GM19455 (cell line): Measurements from ENCODE around the gene CFD.
"Not testable (repeated sequence)": the region's sequence is repeated elsewhere in the genome, so short reads cannot be mapped to it uniquely, and the experiment has no call there.

Experiments
- ATAC-seq: cut with Tn5 transposase; IDR thresholded peaks from one replicate; pipeline ENCODE4 v1.9.1; 2021; ENCODE audit not compliant: unreplicated experiment

The CFD gene

DNA sequence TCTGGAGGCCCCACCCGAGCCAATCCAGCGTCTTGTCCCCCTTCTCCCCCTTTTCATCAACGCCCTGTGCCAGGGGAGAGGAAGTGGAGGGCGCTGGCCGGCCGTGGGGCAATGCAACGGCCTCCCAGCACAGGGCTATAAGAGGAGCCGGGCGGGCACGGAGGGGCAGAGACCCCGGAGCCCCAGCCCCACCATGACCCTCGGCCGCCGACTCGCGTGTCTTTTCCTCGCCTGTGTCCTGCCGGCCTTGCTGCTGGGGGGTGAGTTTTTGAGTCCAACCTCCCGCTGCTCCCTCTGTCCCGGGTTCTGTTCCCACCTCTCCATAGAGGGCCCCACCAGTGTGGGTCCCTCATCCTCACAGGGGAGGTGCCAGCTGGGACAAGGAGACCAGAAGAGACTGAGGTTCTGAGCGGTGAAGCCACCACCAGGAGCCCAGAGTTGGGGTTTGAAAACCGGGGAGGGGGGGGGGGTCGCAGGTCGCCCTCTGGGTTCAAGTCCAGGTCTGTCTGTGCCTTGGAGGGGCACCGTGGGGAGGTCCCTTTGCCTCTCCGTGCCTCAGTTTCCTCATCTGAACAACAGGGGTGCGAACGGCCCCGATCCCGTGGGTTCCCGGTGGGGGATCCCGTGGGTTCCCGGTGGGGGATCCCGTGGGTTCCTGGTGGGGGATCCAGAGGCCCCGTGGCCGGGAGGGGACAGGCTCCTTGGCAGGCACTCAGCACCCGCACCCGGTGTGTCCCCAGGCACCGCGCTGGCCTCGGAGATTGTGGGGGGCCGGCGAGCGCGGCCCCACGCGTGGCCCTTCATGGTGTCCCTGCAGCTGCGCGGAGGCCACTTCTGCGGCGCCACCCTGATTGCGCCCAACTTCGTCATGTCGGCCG, 7.1 kb upstream of the CFD start, which contains the start of gene ELANE:
Gene ELANE (plus strand): TSS at position 168 of the 878 bp plus-strand sequence. CDS start 26 bp downstream, at position 194.
- ATAC-seq = no peak

DNA sequence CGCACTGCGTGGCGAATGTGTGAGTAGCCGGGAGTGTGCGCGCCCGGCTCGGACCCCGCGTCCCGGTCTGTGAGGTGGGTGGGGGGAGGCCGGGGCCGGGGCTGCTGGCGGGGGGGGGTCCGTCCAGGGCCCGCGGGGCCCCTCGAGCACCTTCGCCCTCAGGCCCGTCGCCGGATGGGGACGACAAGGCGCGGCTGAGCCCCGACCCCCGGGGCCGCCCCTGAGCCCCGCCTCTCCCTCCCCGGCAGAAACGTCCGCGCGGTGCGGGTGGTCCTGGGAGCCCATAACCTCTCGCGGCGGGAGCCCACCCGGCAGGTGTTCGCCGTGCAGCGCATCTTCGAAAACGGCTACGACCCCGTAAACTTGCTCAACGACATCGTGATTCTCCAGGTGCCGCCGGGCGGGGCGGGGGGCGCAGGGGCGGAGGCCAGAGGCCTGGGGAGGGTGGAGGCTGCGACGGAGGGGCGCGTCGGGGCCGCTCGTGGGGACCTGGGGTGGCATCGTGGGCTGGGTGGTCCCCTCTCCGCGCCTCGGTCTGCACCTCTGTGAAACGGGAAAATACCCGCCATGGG, 6.4 kb upstream of the CFD start:
- no peak for ATAC-seq

DNA sequence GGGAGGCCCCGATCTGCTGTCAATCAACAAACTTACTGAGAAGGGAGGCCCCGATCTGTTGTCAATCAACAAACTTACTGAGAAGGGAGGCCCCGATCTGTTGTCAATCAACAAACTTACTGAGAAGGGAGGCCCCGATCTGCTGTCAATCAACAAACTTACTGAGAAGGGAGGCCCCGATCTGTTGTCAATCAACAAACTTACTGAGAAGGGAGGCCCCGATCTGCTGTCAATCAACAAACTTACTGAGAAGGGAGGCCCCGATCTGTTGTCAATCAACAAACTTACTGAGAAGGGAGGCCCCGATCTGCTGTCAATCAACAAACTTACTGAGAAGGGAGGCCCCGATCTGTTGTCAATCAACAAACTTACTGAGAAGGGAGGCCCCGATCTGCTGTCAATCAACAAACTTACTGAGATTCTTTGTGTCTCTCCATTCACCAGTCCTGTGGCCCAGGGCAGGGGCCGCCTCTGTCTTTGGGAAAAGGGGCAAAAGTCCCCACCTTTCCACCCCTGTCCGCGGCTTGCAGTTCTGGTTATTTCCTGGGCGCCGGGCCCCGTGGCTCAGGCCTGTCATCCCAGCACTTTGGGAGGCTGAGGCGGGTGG, 5.7 kb upstream of the CFD start:
- ATAC-seq = not testable (repeated sequence)

DNA sequence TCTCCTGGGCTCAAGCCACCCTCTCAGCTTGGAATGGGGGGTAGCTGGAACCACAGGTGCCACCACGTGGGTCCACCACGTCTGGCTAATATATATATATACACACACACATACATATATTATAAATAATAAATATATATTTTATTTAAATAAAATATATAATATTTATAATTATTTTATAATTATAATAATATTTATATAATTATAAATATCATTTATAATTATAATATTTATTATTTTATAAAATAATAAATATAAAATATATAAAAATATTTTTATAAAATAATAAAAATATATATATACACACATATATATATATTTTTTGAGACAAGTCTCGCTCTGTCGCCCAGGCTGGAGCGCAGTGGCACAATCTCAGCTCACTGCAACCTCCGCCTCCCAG, 4.9 kb upstream of the CFD start:
- ATAC-seq = no peak

DNA sequence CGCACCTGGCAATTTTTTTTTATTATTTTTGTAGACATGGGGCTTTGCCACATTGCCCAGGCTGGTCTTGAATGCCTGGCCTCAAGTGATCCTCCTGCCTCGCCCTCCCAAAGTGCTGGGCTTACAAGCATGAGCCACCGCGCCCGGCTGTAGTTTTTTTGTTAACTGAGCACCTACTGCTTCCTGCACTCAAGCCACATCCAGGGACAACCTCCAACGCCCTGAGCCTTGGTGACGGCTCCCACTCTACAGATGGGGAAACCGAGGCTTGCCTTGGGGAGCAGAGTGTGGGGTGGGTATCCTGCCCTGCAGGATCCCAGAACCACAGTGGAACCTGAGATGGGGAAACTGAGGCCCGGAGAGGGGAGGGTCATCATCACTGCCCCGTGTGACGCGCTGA, 4.3 kb upstream of the CFD start:
- no peak for ATAC-seq

DNA sequence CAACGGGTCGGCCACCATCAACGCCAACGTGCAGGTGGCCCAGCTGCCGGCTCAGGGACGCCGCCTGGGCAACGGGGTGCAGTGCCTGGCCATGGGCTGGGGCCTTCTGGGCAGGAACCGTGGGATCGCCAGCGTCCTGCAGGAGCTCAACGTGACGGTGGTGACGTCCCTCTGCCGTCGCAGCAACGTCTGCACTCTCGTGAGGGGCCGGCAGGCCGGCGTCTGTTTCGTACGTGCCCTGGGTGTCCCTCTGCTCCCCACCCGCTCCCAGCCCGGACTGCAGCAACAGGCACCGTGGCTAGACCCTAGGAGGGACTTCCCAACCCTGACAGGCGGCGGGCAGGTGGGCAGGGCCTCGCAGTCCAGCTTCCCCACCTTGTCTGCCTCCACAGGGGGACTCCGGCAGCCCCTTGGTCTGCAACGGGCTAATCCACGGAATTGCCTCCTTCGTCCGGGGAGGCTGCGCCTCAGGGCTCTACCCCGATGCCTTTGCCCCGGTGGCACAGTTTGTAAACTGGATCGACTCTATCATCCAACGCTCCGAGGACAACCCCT, 3.8 kb upstream of the CFD start:
- ATAC-seq = no peak

DNA sequence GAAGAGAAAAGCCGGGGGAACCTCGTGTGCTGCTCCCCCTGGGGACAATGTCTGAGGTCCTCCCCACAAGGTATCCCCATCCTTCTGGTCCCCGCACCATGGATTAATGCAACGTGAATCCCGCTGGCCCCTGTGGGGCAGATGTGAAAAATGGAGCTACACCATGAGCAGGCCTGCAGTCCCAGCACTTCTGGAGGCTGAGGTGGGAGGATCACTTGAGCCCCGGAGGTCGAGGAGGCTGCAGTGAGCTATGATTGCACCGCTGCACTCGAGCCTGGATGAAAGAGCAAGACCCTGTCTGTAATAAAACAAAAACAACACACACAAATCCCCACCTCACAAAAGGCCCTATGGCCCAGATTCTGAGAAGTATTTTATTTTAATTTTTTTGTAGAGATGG, 1.2 kb upstream of the CFD start:
- no peak for ATAC-seq

DNA sequence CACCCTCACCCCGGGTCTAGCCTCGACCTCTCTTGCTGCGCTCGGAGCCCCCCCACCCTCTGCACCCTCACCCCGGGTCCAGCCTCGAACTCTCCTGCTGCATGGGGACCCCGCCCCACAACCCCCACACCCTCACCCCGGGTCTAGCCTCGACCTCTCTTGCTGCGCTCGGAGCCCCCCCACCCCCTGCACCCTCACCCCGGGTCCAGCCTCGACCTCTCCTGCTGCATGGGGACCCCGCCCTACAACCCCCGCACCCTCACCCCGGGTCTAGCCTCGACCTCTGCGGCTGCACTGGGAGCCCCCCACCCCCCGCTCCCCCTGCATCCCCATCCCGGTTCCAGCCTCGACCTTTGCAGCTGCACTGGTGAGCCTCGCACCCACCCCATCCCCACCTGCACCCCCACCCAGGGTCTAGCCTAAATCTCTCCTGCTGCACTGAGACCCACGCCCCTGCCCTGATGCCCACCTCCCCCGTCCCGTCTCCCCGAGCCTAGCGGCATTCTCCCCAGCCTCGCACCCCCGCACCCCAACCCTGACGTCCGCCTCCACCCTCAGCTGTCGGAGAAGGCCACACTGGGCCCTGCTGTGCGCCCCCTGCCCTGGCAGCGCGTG, 1.8 kb downstream of the CFD start:
- ATAC-seq = no peak

DNA sequence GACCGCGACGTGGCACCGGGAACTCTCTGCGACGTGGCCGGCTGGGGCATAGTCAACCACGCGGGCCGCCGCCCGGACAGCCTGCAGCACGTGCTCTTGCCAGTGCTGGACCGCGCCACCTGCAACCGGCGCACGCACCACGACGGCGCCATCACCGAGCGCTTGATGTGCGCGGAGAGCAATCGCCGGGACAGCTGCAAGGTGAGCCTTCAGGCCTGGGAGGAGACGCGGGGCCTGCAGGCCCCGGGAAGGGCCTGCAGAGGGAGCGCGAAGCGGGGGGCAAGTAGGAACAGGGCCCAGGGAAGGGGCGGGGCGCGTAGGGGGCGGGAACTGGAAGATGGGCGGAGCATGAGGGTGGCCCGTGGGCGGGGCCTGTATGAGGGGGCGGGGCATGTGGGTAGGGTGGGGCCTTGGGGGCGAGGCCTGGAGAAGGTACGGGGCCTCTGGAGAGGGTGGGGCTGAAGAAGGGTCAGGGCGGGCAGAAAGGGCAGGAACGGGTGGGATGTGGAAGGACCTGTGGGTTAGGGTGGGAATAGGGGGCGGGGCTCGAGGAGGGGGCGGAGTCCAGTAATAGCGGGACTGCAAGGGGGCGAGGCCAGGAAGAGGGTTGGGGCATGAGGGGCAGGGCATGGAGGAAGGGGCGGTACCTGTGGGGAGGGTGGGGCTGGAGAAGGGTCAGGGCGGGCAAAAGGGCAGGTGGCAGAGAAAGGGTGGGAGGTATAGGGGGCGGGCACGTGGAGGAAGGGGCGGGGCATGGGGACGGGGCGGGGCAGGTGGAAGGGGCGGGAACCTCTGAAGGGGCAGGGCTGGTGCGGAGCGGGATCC, 2.5 kb downstream of the CFD start:
- ATAC-seq = no peak

DNA sequence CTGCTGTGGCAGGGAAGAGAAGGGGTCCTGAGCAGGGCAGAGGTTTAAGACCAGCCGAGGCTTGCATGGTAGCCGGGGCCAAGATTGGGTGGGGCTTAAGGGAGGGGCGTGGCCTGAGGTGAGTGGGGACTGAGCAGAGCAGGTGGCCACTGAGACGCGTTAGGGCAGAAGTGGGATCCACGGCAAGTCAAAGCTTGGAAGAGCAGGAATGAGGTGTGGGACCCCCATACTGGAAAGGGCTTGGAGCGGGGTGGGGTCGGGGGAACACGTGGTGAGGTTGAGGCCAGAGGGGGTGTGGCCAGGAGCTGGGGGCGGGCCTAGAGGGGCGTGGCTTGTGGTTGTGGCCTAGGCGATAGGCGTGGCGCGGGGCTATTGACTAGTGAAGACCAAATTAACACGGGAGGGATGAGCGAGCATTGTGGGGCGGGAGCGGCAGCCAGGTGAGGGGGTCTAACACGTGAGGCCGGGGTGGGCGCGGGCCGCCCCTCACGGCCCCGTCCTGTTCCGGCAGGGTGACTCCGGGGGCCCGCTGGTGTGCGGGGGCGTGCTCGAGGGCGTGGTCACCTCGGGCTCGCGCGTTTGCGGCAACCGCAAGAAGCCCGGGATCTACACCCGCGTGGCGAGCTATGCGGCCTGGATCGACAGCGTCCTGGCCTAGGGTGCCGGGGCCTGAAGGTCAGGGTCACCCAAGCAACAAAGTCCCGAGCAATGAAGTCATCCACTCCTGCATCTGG, 3.3 kb downstream of the CFD start:
- ATAC-seq = no peak

DNA sequence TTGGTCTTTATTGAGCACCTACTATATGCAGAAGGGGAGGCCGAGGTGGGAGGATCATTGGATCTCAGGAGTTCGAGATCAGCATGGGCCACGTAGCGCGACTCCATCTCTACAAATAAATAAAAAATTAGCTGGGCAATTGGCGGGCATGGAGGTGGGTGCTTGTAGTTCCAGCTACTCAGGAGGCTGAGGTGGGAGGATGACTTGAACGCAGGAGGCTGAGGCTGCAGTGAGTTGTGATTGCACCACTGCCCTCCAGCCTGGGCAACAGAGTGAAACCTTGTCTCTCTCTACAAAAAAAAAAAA, 3.8 kb downstream of the CFD start:
- no peak for ATAC-seq

DNA sequence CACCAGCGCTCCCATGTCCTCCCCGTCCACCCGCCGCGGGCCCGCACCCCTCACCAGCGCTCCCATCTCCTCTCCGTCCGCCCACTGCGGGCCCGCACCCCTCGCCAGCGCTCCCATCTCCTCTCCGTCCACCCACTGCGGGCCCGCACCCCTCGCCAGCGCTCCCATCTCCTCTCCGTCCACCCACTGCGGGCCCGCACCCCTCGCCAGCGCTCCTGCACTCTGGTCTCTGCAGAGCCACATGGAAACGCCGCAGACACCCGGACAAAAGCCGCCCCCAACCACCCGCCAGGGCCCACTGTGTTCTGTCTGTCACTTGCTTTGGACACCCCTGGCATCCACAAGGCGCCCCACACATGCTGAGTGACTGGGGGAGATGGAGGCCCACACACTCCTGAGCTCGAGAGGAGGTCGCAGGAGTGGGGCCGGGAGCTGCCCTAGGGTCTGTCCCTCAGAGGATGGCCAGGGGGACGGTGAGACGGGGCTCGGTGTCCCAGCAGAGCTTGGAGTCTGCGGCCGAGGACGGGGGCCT, 7.4 kb downstream of the CFD start:
- ATAC-seq = no peak

DNA sequence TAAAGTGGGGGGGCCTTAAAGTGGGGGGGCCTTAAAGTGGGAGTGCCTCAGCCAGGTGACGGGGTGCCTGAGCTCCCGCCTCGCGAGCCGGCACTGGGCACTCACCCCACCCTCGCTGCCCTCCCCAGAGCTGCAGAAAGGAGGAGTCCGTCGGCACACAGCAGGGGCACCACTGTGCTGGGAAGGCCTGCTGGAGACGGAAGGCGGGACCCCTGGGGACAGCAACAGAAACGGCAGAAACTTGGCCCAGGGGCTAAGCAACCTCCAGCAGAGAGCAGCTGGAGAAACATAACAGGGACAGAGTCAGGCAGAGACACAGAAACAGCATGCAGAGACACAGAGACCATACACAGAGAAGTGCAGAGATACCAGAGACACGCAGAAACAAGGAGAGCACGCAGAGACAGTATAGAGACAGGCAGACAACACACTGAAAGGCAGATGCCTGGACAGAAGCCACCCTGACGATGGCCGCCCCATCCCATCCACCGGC, 7.9 kb downstream of the CFD start:
- ATAC-seq = no peak

DNA sequence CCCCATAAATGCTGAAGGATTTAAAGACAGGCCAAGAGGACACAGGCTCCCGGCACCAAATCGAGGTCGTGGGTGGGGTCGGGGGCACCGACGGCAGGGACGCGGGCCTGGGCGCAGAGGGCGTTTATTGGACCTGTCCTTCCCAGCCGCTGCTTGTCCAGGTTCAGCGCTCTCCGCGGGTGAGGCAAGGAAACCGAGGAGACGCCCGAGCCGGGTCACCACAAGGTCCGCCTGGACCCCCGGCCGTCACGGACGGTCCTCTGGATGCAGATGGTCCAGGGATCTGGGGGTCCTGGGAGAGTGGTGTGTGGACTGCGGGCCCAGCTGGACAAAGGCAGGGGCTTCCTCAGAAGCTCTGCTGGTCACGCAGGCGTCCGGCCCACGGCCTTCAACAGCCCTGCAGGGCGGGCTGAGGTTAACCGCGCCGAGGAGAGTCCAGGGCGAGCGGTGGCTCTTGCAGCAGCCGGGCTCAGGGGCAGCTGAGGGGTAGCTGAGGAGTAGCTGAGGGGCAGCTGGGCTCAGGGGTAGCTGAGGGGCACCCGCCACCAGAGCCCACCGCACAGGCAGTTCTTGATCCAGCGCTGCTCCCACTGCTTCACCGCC, 8.5 kb downstream of the CFD start:
- no peak for ATAC-seq

DNA sequence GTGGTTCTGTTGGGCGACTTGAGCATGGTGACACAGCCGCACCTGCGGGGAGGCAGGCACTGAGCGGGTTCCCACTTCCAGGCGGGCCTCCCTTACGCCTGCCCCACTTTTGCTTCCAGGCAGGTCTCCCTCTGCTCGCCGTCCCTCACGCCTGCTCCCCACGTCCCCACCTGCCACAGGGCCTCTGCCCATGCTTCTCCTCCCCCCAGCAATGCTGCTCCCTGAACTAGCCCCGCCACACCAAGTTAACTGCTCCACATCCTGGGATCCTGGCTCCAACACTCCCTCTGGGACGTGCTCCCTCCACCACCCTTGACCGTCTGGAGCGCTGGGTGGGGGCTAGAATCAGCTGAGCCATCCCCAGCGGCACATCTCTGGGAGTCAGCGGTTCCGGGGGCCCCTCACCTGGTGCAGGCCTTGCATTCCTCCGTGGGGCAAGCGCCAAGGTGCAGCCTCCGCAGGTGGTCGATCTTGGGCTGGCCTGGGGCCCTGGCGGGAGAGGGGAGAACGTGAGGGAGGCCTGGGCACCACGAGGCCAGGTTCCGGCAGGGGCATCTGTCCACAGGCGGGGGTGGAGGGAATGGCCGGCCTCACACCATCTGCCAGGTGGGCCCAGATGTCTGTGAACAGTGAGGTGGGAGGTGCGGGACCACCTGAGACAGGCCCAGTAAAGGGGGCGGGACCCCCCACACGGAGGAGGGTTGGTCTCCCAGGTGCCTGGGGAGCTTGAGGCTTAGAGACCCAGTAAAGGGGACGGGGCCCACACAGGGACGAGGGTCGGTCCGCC, 9.2 kb downstream of the CFD start:
- no peak for ATAC-seq

DNA sequence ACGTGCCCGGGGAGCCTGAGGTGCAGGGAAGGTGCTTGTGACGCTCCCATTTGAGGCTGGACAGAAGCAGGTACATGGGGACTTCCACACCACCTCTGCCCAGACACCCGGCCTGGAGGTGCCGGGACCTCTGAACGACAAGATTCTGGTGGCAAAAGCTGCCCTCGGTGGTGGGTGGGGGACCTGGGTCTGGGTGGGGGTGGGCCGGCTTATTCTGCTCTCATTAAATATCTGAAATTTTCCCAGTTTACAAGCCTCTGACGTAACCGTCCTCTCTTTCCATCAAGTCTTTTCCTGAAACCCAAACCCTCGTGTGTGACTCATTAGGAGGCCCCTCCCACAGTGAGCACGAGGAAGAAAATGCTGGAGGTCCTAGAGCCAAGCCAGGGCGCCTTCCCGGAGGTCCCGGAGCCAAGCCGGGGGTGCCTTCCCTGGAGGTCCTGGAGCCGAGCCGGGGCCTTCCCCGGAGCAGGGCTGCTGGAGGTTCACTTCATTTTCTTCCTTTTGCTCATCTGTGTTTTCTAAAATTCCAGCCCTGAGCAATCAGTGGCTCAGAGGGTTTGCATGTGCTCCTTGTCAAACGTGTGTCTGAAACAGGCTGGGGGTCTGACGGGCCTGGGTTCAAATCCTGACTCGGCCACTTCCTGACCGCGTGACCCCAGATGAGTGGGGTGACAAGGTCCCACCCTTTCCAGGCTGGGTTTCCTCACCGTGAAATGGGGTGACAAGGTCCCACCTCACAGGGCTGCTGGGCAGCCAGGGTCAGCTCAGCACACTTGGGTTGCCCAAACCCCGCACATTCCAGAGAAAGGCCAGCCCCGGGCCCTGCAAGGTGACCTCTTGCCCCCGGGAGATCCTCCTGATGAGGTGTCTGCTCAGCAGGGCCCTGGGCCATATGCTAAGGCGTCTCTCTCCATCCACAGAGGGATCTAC, 10.0 kb downstream of the CFD start:
- no peak for ATAC-seq

DNA sequence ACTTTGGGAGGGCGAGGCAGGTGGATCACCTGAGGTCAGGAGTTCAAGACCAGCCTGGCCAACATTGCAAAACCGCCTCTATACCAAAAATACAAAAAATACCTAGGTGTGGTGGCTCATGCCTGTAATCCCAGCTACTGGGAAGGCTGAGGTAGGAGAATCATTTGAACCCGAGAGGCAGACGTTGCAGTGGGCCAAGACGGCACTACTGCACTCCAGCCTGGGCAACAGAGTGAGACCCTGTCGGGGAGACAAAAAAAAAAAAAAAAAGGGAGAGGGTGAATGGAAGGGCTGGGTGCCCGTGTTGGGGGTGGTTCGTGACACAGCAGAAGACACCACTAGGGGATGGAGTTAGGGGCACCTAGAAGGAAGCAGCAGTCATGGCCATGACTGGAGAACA, 10.8 kb downstream of the CFD start:
- no peak for ATAC-seq
